H1 (cell line): ENCODE data around the gene MAOA. TPM values are rescaled to one million over a fixed set of nuclear protein-coding genes. Genes with fewer than 3 reads are reported as not detected.

Source experiments
- CTCF ChIA-PET: fragments of 300-600 bp; sonication (Branson Sonifier 250); formaldehyde crosslinking; loops from one replicate; lab custom pipeline; 2021; ENCODE audit not compliant: partially characterized antibody; lab: Charles Lee
- POLR2A ChIA-PET: fragments of 300-600 bp; sonication (Branson Sonifier 250); formaldehyde crosslinking; loops from one replicate; lab custom pipeline; 2021; ENCODE audit warnings: inconsistent platforms; ENCODE audit not compliant: partially characterized antibody; lab: Charles Lee
- DNase-seq, 2 experiments: peaks; one replicate each; pipeline versions ENCODE4 v3.0.0 to v3.0.0-alpha.2; 2010 to 2022; ENCODE audit warnings: low spot score in 2 of 2, low read depth in 1 of 2, mixed read lengths in 1 of 2
- FAIRE-seq: peaks from 2 replicates; lab custom pipeline; 2011; peaks lifted over from hg19 to GRCh38; lab: Jason Lieb, UNC
- H2AFZ ChIP-seq: 2 replicates; pipeline ENCODE4 v1.8.1; 2012; ENCODE audit warnings: low read length, inconsistent platforms
- H2AK5ac ChIP-seq: 2 replicates; pipeline ENCODE4 v1.6.1; 2013; ENCODE audit warnings: low read depth, low read length
- H2BK120ac ChIP-seq: replicated peaks from 2 replicates; pipeline ENCODE3; 2013; ENCODE audit warnings: low read depth, low read length, inconsistent platforms
- H2BK12ac ChIP-seq: 2 replicates; pipeline ENCODE4 v1.6.1; 2013; ENCODE audit warnings: low read depth, low read length
- H2BK15ac ChIP-seq: 2 replicates; pipeline ENCODE4 v1.6.1; 2013; ENCODE audit warnings: low read length
- H2BK20ac ChIP-seq: 2 replicates; pipeline ENCODE4 v1.6.1; 2013; ENCODE audit warnings: low read length
- H2BK5ac ChIP-seq: 2 replicates; pipeline ENCODE4 v1.6.1; 2013; ENCODE audit warnings: low read depth, low read length
- H3K14ac ChIP-seq: 2 replicates; pipeline ENCODE4 v1.6.1; 2013; ENCODE audit warnings: inconsistent platforms; ENCODE audit not compliant: insufficient read length
- H3K18ac ChIP-seq: 2 replicates; pipeline ENCODE4 v1.6.1; 2013; ENCODE audit warnings: low read length; ENCODE audit errors: extremely low read depth
- H3K23ac ChIP-seq: 2 replicates; pipeline ENCODE4 v1.6.1; 2013; ENCODE audit warnings: inconsistent platforms; ENCODE audit not compliant: insufficient read length
- H3K23me2 ChIP-seq: 2 replicates; pipeline ENCODE4 v1.6.1; 2013; ENCODE audit warnings: low read depth, low read length
- H3K27ac ChIP-seq: 2 replicates; pipeline ENCODE4 v1.6.1; 2011; ENCODE audit warnings: low read depth, low read length, inconsistent platforms
- H3K27me3 ChIP-seq, 4 experiments: replicated peaks in 1 of 4; 1 replicate in 1 of 4; 2 replicates in 3 of 4; pipeline versions ENCODE4 v1.6.1 to v1.8.1; 2011 to 2013; ENCODE audit warnings: low read length in 3 of 4, mild to moderate bottlenecking in 3 of 4, inconsistent platforms in 2 of 4, mixed read lengths in 2 of 4, moderate library complexity in 1 of 4; ENCODE audit not compliant: control insufficient read depth in 3 of 4, insufficient read depth in 3 of 4; ENCODE audit errors: extremely low read depth in 1 of 4
- H3K36me3 ChIP-seq, 4 experiments: 2 replicates each; pipeline versions ENCODE4 v1.6.1 to v1.8.1; 2011 to 2013; ENCODE audit warnings: mild to moderate bottlenecking in 4 of 4, low read length in 3 of 4, moderate library complexity in 2 of 4, control low read depth in 1 of 4, inconsistent platforms in 1 of 4; ENCODE audit not compliant: insufficient read depth in 4 of 4, control insufficient read depth in 2 of 4
- H3K4ac ChIP-seq: replicated peaks from 2 replicates; pipeline ENCODE3; 2013; ENCODE audit warnings: low read length, low read depth, mixed read lengths, inconsistent platforms; ENCODE audit not compliant: insufficient read length
- H3K4me1 ChIP-seq, 4 experiments: replicated peaks in 1 of 4; 1 replicate in 1 of 4; 2 replicates in 3 of 4; pipeline versions ENCODE4 v1.6.1 to v1.8.1; 2011 to 2013; ENCODE audit warnings: low read length in 3 of 4, inconsistent platforms in 2 of 4, mixed read lengths in 1 of 4; ENCODE audit not compliant: insufficient read depth in 4 of 4, control insufficient read depth in 3 of 4
- H3K4me2 ChIP-seq, 2 experiments: 2 replicates each; pipeline versions ENCODE4 v1.6.1 to v1.8.1; 2011 to 2013; ENCODE audit warnings: low read depth in 2 of 2, low read length in 2 of 2, control low read depth in 1 of 2, inconsistent platforms in 1 of 2, mild to moderate bottlenecking in 1 of 2; ENCODE audit not compliant: insufficient read depth in 1 of 2
- H3K4me3 ChIP-seq, 4 experiments: fragments of 200-600, 300-600 bp in 1 of 4; sonication (generic), shearing (Covaris generic), sonication (Bioruptor Twin) in 1 of 4; 2 replicates each; pipeline versions ENCODE4 v1.5.1 to v1.8.1; 2011 to 2016; ENCODE audit warnings: low read length in 4 of 4, low read depth in 3 of 4, control low read depth in 2 of 4, inconsistent platforms in 2 of 4, mild to moderate bottlenecking in 2 of 4, mixed read lengths in 1 of 4, moderate library complexity in 1 of 4; ENCODE audit not compliant: insufficient read depth in 2 of 4; ENCODE audit errors: extremely low read depth in 1 of 4
- H3K56ac ChIP-seq: replicated peaks from 2 replicates; pipeline ENCODE3; 2013; ENCODE audit warnings: low read depth, mild to moderate bottlenecking, mixed read lengths, low read length, inconsistent platforms; ENCODE audit not compliant: insufficient read length
- H3K79me1 ChIP-seq: 2 replicates; pipeline ENCODE4 v1.6.1; 2013; ENCODE audit warnings: low read depth, low read length, control low read depth
- H3K79me2 ChIP-seq, 2 experiments: 2 replicates each; pipeline versions ENCODE4 v1.6.1 to v1.8.1; 2012 to 2013; ENCODE audit warnings: low read length in 2 of 2, mild to moderate bottlenecking in 2 of 2, inconsistent platforms in 1 of 2; ENCODE audit not compliant: insufficient read depth in 2 of 2, control insufficient read depth in 1 of 2
- H3K9ac ChIP-seq, 4 experiments: replicated peaks in 1 of 4; 1 replicate in 1 of 4; 2 replicates in 3 of 4; pipeline versions ENCODE4 v1.6.1 to v1.8.1; 2011 to 2013; ENCODE audit warnings: low read depth in 3 of 4, low read length in 3 of 4, control low read depth in 2 of 4, mild to moderate bottlenecking in 2 of 4, moderate library complexity in 2 of 4, inconsistent platforms in 1 of 4; ENCODE audit errors: extremely low read depth in 1 of 4
- H3K9me3 ChIP-seq, 2 experiments: 2 replicates each; pipeline versions ENCODE4 v1.6.1 to v1.8.1; 2012 to 2013; ENCODE audit warnings: mild to moderate bottlenecking in 2 of 2, moderate library complexity in 2 of 2, control low read depth in 1 of 2, inconsistent platforms in 1 of 2, low read depth in 1 of 2, low read length in 1 of 2, mixed read lengths in 1 of 2; ENCODE audit not compliant: insufficient read depth in 2 of 2
- H4K20me1 ChIP-seq, 2 experiments: replicated peaks in 1 of 2; 2 replicates each; pipeline versions ENCODE3 to v1.8.1; 2011 to 2013; ENCODE audit warnings: inconsistent platforms in 2 of 2, low read length in 2 of 2, mild to moderate bottlenecking in 1 of 2; ENCODE audit not compliant: insufficient read depth in 2 of 2, control insufficient read depth in 1 of 2
- H4K5ac ChIP-seq: 2 replicates; pipeline ENCODE4 v1.6.1; 2013; ENCODE audit warnings: low read length, low read depth, mixed read lengths, inconsistent platforms; ENCODE audit not compliant: insufficient read length
- H4K8ac ChIP-seq: 2 replicates; pipeline ENCODE4 v1.8.0; 2013; ENCODE audit warnings: mild to moderate bottlenecking, moderate library complexity, low read length, inconsistent platforms; ENCODE audit not compliant: insufficient read depth; ENCODE audit errors: extremely low read depth
- H4K91ac ChIP-seq: replicated peaks from 2 replicates; pipeline ENCODE3; 2013; ENCODE audit warnings: low read length, mixed read lengths, inconsistent platforms; ENCODE audit not compliant: insufficient read length
- ASH2L ChIP-seq: fragments of 200-600, 300-600 bp; sonication (generic); IDR thresholded peaks from one replicate; pipeline ENCODE4 v1.7.1; 2017; ENCODE audit warnings: low read length
- ATF2 ChIP-seq: IDR thresholded peaks from 2 replicates; pipeline ENCODE4 v1.6.1; 2012; ENCODE audit warnings: low read length, inconsistent platforms
- BCL11A ChIP-seq, 2 experiments: IDR thresholded peaks; one replicate each; pipeline ENCODE4 v1.6.1; 2011; ENCODE audit warnings: low read depth in 2 of 2, low read length in 2 of 2, mild to moderate bottlenecking in 2 of 2
- BRCA1 ChIP-seq: IDR thresholded peaks from 2 replicates; pipeline ENCODE4 v1.6.1; 2012; ENCODE audit warnings: low read depth, low read length, improper control_type of control experiment
- CHD2 ChIP-seq: IDR thresholded peaks from 2 replicates; pipeline ENCODE4 v1.6.1; 2012; ENCODE audit warnings: low read length, improper control_type of control experiment
- EZH2 ChIP-seq: fragments of 200-600 bp; sonication (generic); IDR thresholded peaks from 2 replicates; pipeline ENCODE4 v1.7.1; 2012; ENCODE audit warnings: low read depth, mild to moderate bottlenecking, moderate library complexity, low read length, inconsistent platforms; ENCODE audit not compliant: severe bottlenecking
- NANOG ChIP-seq: IDR thresholded peaks from 2 replicates; pipeline ENCODE4 v1.6.1; 2011; ENCODE audit warnings: low read length, low read depth, mild to moderate bottlenecking, inconsistent platforms; ENCODE audit not compliant: insufficient read depth, poor library complexity, severe bottlenecking
- RBBP5 ChIP-seq: IDR thresholded peaks from 2 replicates; pipeline ENCODE4 v1.7.1; 2012; ENCODE audit warnings: low read depth, mild to moderate bottlenecking, inconsistent platforms, low read length, moderate library complexity, borderline replicate concordance
- SAP30 ChIP-seq: fragments of 300-600 bp; sonication (generic); IDR thresholded peaks from 2 replicates; pipeline ENCODE4 v1.7.1; 2012; ENCODE audit warnings: low read length, moderate library complexity, mild to moderate bottlenecking, inconsistent platforms; ENCODE audit not compliant: insufficient read depth, insufficient replicate concordance
- SRF ChIP-seq: IDR thresholded peaks from 2 replicates; pipeline ENCODE4 v1.6.1; 2011; ENCODE audit warnings: mild to moderate bottlenecking, low read depth, low read length, moderate library complexity
- TAF1 ChIP-seq: IDR thresholded peaks from 2 replicates; pipeline ENCODE4 v1.6.1; 2011; ENCODE audit warnings: mild to moderate bottlenecking, low read depth, low read length
- TAF7 ChIP-seq: optimal IDR thresholded peaks from 2 replicates; pipeline ENCODE3; 2011; ENCODE audit warnings: low read depth, mild to moderate bottlenecking, inconsistent platforms, low read length, moderate library complexity, borderline replicate concordance
- TCF12 ChIP-seq: IDR thresholded peaks from 2 replicates; pipeline ENCODE4 v1.6.1; 2011; ENCODE audit warnings: low read depth, mild to moderate bottlenecking, low read length
- WGBS, 2 experiments: shearing (Covaris generic) in 1 of 2; methylation state at CpG; one replicate each; pipeline versions ENCODE4 v1.1.6 to v1.1.7; 2013 to 2015; ENCODE audit warnings: low lambda C conversion rate in 2 of 2, mixed read lengths in 2 of 2, inconsistent platforms in 1 of 2, low coverage in 1 of 2, missing lambda C conversion rate in 1 of 2; ENCODE audit not compliant: insufficient replicate concordance in 2 of 2, insufficient coverage in 1 of 2, insufficient read length in 1 of 2; ENCODE audit errors: extremely low coverage in 1 of 2, missing lambda C conversion rate in 1 of 2; 5-methylcytosine and 5-hydroxymethylcytosine counted together
- polyA plus RNA-seq, 7 experiments: library from polyadenylated mRNA; depleted of rRNA in 3 of 7; stranded (reverse) in 5 of 7; unstranded in 2 of 7; fragments of >200 nt in 5 of 7; fragments of 200-250 nt in 2 of 7; gene quantifications; 1 replicate in 5 of 7; 2 replicates in 1 of 7; 4 replicates in 1 of 7; pipeline versions ENCODE4 v1.2.1 to v1.2.3, GENCODE V29; 2011 to 2013; ENCODE audit warnings: missing spikeins in 2 of 7, mixed read lengths in 2 of 7
- total RNA-seq: library from RNA; stranded (reverse); fragmentation: NEBNext Ultra II Directional; extraction: Animal tissue kit (Norgen Biotek cat#: 25700); gene quantifications from 2 replicates; pipeline ENCODE4 v1.2.1, GENCODE V29; 2021

MAOA gene
- total and polyA plus RNA-seq, 2 of the 8 experiments (the other 6 are each of a cell fraction or from before 2014, with no cell fraction given) = 2.6 to 8.2 TPM

- Histone ChIP-seq H2BK5ac (no peak overlapping the region), H2BK12ac (no peak overlapping the region), H4K5ac (no peak overlapping the region), H2AFZ (no peak overlapping the region), H3K4me3 (no peak overlapping the region), H2BK120ac (no peak overlapping the region), H3K18ac (no peak overlapping the region), H3K36me3 (no peaks in the 10 kb centered on the region), H3K56ac (no peak overlapping the region), H3K27me3 (no peaks in the 10 kb centered on the region), H4K91ac (no peak overlapping the region), H3K23me2 (no peaks in the 10 kb centered on the region), H2BK20ac (no peak overlapping the region), H3K79me2 (no peaks in the 10 kb centered on the region), H4K8ac (no peak overlapping the region), H4K20me1 (no peaks in the 10 kb centered on the region), H3K9ac (no peak overlapping the region), H2BK15ac (no peak overlapping the region), H2AK5ac (no peak overlapping the region), H3K23ac (no peak overlapping the region), H3K9me3 (no peaks in the 10 kb centered on the region), H3K4me2 (no peak overlapping the region), H3K4ac (no peak overlapping the region), H3K79me1 (no peaks in the 10 kb centered on the region), H3K4me1 (no peaks in the 10 kb centered on the region), H3K14ac (no peak overlapping the region), H3K27ac (no peak overlapping the region)
- CTCF ChIA-PET = no interaction called here
- no CpG with 5 or more reads among the region's 1 CpG for WGBS, 2 experiments
- POLR2A ChIA-PET = no interaction called here
- DNase-seq = no peak
- FAIRE-seq = no peak
- no peak for TF ChIP-seq RBBP5
- TF ChIP-seq TAF1 = no peak
- TF ChIP-seq BCL11A (IDR thresholded peaks at IDR 0.05; ENCODE audit: low read depth in 2 of 2, low read length in 2 of 2) = no peak
- no peak for TF ChIP-seq TAF7
- no peak for TF ChIP-seq NANOG
- TF ChIP-seq SRF = no peak
- TF ChIP-seq SAP30 = no peak
- no peak for TF ChIP-seq BRCA1
- TF ChIP-seq ATF2 = no peak
- TF ChIP-seq EZH2 = no peak
- TF ChIP-seq TCF12 = no peak
- no peak for TF ChIP-seq CHD2
- no peak for TF ChIP-seq ASH2L
Observed at GRCh38 chrX:43718081-43718480, 62.0 kb downstream of the MAOA start.
